HG02759 (cell line): ENCODE data around the gene TUBB2B.

ENCODE experiments used
- ATAC-seq: cut with Tn5 transposase; IDR thresholded peaks from one replicate; pipeline ENCODE4 v1.9.1; 2021; ENCODE audit warnings: mild to moderate bottlenecking, moderate library complexity; ENCODE audit not compliant: unreplicated experiment

Gene TUBB2B

DNA sequence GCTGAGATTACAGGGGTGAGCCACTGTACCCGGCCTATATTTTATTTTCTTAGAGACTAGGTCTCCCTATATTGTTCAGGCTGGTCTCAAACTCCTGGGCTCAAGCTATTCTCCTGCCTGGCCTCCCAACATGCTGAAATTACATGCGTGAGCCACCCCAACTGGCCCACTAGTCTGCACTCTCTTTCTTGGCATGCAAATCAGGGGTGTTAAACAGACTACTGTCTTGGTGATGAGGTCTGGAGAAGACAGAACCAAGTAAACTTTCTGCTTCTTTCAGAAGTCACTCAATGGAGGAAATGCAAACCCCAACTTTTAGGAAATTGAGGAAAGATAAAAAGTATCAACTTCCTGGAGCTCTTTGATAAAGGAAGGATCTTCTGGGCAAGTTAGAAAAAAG, 8.0 kb upstream of the TUBB2B start:
- ATAC-seq = no peak

DNA sequence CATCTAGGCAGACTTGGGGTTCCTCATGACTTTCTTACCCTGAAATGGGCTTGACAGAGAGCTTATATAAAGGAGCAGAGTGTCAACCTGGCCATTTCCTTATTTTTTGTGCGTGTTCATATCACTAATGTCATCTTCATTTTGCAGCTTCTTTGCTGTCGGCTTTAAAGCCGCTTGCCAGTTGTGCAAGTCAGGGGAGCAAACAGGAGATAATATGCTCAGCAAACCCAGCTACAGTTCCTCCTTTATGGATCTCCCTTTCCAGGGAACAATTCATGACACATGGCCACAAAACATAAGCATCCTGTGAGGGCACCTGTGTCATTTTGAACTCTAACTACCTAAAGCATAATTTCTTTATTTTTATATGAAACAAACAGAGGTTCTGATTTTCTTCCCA, 6.5 kb upstream of the TUBB2B start:
- no peak for ATAC-seq

DNA sequence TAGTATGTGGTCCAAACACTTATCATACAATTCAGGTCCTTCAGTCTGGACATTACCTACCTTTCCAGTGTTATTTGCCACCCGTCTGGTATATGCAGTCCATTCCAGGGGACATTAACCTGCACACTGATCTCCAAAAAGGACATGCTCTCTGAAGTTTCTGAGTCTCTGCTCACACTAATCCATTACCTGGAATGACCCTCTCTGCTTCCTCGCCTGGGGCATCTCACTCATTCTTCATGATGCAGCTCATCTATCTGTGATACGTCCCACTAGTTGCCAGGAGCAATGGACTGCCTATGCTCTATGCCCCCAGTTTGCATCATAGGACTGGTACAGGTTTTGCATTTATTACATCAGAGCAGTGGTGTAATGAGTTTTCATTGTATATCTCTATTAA, 5.9 kb upstream of the TUBB2B start:
- no peak for ATAC-seq

DNA sequence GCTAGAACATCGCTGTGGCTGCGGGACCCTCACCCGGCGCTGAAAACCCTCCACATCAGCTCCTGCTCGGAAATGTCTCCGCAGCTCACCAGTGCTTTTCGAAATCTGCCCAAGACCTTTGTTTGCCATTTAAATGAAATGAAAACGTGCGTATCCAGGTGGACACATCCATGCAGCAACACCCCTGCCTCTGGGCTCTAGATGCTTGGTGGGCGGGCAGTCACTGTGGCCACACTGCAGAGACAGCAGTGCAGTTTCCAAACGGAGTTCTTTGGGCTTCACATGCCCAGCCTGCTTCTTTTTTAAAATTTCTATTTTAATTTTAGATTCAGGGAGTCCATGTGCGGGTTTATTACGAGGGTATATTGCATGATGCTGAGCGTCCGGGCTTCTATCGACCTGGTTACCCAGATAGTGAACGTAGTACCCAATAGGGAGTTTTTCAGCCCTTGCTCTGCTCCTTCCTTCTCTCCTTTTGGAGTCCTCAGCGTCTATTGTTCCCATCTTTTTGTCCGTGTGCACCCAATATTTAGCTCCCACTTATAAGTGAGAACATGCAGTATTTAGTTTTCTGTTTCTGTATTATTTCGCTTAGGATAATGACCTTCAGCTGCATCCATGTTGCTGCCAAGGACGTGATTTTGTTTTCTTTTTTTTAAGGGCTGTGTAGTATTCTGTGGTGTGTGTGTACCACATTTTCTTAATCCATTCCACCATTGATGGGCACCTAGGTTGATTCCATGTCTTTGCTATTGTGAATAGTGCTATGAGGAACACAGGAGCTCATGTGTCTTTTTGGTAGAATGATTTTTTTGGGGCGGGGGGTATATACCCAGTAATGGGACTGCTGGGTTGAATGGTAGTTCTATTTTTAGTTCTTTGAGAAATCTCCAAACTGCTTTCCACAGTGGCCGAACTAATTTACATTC, 4.8 kb upstream of the TUBB2B start:
- no peak for ATAC-seq

DNA sequence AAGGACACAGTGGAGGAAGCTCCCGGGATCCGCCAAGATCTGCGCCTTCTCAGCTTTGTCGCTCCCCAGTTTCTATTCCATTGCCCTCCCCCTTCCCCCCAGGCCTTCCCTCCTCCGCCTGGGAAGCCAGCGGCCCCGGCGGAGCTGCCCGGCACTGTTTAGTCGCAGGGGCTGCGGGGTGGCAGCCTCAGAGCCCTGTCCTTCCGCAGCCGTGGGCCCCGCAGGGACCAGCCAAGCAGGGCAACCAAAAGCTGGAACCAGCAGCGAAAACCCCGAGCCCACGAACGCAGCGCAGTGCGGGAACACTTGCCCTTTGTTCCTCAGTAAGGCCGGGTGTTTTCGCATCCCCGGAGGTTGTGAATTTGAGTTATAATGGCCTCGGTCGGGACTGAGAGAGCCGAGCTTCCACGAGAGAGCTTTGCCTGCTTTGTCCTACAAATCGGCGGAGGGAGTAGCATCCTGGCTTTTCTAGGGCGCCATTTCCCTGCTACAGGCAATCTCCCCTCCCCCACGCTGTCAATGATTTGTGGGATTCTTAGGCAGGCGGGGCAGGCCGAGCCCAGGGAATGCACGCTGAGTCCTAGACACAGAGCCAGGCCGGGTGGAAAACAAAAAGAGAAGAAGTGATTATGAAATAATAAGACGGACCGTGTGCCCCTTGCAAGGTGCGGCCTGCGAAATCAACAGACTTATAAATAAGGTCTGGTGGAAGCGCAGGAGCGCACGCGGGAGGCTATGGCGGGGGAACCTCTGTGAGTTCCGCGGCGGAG, 4.0 kb upstream of the TUBB2B start:
- no peak for ATAC-seq

DNA sequence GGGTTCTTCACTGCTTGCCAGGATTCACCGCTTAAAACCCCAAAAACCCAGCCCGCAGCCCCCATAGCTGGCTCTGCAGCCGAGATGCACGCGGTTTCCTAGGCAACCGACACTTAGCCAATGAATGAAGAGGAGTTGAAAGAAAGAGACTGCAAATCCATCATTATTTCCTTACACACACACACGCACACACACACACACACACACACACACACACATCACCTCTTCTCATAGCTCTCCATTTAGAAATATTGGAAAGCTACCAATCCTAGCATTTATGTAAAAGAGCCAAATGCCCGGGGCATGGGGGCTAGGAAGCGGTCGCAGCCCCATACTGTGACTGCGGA, 3.4 kb upstream of the TUBB2B start:
- ATAC-seq = no peak

DNA sequence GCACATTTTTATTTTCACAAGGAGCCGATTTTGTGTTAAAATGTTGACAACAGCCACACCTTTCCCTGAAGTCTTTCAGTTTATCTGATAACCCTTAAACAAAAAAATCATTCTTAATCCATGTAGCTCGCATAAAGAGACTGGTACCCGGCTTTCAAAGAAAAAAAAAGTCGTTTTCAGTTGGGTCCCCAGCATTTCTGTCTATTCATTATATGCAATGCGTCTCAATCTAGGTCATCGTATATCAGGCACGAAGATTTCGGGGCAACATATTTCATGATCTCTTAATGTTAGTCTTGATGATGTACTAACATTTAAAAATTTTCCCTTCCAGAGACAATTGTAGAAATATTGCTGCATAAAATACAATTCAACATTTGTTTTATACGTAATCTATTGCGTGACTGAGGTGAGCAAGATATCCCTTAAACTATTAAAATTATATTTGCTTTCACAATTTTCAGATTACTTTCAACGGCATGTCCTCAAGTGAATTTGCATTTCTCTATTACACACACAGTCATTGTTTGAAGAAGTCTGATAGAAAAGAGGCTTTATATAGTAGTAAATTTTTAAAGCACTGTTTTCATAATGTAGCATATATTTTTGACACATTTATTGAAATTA, 2.9 kb upstream of the TUBB2B start:
- no peak for ATAC-seq

DNA sequence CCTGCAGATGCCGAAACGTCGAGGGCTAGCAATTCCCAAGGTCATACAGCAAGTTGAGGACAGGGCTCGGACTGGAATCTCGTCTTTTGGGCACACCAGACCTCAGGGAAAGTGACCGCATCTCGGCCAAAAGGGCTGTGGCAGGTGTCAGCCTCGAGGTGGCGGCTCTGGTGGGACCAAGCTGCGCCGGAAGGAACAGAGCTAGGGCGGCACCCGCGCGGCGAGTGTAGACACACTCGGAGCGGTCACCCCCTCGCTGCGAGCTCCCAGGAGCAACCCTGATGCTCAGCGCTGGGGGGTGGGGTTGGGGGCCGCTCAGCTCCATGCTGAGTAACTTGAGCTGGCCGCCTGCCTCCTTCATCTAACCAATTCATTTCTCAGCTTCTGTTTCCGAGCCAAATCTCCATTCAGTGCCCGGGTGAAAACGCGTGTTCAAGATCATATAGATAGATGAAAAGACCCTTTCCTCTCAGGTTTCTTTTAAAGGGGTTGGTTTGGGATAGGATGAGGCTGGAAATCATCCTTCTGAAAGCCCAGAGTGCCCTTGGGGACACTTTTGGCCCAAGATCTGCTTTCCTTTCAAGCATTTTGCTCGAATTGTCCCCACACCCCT, 2.2 kb upstream of the TUBB2B start:
- no peak for ATAC-seq

DNA sequence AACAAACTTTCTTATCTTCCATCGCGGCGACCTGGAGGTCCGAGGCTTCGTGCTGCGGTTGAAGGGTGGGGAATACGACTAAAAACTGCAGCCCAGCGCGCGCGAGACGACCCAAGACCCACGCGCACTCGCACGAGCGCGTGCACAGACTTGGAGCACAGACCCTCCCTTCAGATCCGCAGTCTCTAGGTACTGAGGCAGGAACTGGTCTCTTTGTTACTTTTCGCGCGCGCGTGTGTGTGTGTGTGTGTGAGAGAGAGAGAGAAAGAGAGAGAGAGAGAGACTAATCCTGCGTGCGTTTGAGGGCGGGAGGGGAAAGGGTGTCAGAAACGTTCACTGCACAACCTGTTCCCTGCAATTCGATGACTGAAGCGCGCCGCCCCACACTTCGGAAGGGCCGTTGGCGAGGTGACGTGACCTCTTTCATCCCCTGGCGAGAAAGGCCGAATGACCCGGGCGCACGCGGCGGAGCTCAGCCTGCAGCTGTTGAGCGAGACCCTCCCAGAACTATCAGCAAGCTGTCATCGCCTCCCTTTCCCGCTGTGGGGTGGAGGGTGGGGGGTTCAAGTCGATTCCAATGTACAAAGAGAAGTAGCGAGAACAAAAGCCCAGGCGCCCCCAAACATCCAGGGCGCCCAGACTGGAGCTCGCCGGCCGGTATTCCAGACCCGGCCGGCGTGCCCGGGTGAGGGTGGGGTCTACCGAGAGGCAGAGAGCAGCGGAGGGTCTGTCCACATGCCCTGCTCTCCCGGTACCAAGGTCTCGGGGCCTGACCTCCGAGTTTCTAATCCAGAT, 1.5 kb upstream of the TUBB2B start:
- ATAC-seq = no peak

DNA sequence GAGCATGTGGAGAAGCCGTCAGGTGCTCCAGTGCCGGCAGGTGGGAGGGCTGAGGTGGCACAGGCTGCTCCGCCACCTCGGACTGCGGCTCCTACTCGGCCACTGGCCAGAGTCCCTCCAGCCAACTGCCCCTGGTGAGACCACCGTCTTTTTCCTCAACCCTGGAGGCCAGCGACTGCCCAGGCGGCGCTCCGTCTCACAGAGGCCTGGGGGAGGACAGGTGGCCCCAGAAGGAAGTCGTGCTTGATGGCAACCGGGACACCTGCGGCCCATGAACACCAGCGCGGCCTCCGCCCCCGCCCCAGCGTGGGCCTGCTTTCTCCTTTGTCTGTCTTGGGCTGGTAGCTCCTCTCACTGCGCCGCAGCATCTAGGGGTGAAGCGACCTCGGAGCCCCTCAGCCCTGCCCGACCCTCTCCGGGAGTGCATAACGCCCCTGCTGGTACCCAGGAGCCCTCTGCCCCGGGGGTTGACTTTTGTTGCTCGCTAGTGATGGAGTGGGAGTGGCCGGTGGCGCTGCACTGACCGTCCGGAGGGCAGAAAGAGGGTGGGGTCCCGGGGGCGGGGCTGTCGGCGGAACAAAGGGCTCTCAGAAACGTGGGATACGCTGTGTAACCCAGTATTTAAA, 706 bp upstream of the TUBB2B start:
- no peak for ATAC-seq

DNA sequence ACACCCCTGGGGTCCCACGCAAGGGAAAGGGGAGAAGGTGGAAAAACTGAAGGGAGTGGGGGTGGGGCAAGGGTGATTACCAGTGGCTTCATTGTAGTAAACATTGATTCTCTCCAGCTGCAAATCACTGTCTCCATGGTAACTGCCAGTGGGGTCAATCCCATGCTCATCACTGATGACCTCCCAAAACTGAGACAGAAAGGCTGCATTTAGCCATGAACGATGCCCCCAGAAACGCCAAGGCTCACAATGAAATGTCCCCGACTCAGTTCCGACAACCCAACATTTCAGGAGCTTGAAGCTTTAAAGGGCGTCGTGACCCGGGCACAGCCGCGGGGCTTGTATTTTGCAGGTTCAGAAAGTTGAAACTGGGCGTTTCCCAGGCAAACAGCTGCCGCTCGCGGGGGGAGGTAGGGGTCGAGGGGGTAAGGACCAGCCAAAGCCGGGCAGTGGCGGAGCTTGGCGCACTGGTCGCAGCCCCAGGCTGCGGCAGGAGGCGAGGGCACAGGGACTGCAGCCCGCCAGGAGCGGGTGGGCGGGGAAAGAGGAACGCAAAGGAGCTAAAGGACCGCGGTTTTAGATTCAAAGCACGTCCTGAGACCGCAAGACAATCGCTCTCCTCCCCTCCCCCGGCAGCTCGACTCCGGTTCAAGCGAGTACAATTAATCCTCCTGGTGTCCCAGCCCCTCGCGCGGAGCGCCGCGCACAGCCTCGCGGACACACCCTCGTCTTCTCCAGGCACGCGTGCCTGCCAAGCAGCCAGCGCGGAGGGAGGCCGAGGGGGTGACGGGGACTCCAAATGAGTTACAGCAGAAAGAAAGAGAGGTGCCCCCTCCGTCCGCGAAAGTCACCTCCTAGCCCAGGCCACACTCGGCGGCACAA, 731 bp downstream of the TUBB2B start:
- no peak for ATAC-seq

DNA sequence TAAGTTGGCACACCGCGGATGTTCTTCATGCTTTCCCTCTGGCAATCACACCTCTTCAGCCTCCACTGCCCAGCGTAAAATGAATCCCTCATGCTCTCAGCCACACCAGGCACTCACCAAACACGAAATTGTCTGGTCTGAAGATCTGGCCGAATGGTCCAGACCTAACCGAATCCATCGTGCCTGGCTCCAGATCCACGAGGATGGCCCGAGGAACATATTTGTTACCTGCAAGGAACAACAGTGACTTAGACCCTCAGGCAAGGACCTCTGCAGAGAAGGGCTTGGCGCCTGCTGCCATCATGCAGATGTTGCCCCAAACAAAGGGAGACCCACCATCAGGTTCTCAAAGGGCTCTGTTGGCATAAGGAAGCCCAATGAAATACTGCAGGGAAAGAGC, 1.4 kb downstream of the TUBB2B start:
- no peak for ATAC-seq

DNA sequence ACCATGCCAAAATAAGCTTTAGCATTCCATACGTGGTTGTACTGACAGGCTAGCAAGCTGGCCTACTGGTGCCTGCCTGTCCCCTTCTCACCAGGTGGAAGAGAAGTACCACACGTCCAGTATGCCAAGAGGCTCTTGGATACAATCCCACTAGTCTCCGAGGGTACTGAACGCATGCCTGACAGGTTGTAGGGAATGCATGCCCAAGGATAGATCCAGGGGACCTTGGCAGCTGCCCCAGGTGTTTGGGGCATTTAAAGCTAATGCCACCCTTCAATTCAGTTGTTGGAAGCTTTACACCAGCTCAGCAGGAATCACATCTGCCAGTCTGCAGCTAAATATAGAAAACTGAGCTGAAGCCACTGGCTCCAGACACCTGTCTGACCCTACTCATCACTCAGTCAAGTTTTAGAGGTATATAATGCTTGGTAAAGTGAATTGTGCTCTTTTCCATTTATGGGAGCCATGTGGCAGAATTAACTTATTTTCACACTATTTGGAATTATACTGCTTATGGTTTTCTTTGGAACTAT, 4.9 kb downstream of the TUBB2B start:
- ATAC-seq = no peak

DNA sequence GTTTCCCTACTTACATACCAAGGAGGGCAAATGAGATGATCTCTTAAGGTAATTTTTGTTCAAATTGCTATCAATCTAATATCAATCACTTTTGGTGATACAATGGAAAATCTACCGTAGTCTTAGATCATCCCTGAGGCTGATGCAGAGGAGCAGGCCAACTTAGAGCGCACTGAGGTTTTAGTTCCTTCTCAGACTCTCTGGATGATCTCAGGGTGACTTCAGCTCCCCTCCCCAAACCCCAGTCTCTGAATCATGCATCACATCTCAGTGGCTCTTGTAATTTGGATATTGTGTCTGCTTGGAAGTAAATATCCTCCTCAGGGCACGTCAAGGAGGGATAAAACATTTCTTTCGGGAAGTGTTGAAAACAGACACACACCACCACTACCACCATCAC, 5.9 kb downstream of the TUBB2B start:
- no peak for ATAC-seq

DNA sequence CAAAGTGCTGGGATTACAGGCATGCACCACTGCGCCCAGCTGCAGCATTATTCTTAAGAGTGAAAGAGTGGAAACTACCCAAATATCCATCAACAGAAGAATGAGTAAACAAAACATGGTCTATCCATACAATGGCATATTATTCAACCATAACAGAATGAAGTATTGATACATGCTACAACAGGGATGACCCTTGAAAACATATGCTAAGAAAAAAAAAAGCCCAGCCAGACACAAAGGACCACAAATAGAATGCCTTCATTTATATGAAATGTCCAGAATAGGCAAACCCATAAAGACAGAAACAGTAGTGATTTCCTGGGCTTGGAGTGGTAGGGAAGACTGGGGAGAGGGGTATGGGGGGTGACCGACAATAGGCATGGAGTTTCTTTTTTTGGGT, 7.1 kb downstream of the TUBB2B start:
- no peak for ATAC-seq

DNA sequence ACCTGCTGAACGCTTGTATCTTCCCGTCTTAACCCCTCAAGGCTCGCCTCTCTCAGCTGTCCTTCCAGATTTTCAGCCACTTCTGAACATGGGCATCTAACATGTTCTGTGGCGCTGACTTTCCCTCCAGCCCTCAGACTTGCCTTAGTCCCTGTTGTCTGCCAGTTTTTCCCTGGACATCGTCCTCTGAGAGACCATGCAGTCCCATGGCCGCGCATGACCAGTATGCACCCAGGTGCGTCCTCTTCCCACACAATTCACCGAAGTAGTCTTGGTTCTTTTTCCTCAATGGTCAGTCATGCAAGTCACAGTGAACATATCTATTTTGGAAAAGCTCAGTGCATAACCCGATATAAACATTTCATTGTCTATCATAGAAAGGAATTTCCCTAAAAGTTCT, 9.2 kb downstream of the TUBB2B start:
- no peak for ATAC-seq

DNA sequence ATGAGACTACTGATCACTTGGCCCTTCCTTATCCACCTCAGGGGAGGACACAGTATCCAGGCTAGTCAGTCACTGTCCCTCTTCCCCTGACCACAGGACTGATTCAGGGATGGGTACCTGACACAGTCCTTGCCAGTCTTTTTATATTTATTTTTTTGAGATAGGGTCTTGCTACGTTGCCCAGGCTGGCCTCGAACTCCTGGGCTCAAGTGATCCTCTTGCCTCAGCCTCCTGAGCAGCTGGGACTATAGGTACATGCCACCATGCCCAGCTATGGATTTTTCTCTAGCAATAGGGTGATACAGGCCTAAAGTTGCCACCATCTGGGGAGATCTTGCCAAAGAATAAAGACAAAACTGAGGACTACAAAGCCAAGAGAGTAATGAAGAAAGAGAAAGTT, 10.2 kb downstream of the TUBB2B start:
- ATAC-seq = no peak

DNA sequence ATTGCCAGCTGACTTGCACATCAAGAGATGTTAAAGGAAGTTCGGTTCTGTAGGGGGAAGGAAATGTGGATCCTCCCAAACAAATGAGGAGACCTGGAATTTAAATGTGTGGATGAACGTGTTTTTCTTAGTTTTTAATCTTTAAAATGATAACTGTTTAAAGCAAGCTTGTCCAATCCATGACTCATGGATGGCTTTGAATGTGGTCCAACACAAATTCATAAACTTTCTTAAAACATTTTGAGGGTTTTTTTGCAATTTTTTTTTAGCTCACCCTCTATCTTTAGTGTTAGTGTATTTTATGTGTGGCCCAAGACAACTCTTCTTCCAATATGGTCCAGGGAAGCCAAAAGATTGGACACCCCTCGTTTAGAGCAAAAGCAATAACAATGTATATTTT, 12.6 kb downstream of the TUBB2B start:
- ATAC-seq = no peak

DNA sequence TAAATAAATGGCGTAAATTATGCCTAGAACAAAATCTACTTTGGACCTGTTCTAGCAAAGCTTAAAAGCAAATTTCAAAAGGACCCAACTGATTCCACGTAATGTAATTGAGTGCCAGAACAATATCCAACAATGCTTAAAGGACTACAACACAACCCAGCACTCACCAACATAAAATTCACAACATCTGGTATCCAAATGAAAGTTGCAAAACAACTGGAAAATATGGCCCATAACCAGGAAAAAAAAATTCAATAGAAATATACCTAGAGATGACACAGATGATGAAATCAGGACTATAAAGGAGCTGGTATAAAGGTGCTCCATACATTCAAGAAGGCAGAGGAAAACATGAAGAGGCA, 14.1 kb downstream of the TUBB2B start:
- no peak for ATAC-seq
